Stimulated activated CD4-positive, alpha-beta T cell treated with anti-CD3 and anti-CD28 coated beads, Interleukin-12 subunit alpha, Interleukin-12 subunit beta, amount 100 ng/mL, for 4 hours (primary cell): ENCODE data around the gene IFNG.

ENCODE experiments used
- DNase-seq: peaks from one replicate; pipeline ENCODE4 v3.0.0-alpha.2; 2020

IFNG gene

DNA sequence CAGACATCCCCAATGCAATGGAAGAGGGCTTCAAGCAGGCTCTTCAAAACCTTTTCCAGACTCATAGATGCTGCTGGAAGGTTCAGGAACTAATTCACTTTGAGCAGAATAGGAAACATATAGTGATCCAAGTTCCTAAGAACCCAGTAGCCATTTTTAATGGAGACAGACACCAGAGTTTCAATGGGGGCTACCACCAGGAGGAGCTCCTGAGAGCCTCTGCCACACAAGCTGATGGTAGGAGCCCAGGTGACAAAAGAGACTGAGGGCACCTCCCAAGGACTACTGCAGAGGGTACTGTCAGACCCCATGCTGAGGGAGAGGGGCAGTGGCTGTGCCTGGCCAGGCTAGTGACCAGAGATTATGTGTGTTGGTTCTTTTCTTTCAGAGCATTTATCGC lies 45.9 kb downstream of the IFNG start:
- peak; percentile 37 for DNase-seq

DNA sequence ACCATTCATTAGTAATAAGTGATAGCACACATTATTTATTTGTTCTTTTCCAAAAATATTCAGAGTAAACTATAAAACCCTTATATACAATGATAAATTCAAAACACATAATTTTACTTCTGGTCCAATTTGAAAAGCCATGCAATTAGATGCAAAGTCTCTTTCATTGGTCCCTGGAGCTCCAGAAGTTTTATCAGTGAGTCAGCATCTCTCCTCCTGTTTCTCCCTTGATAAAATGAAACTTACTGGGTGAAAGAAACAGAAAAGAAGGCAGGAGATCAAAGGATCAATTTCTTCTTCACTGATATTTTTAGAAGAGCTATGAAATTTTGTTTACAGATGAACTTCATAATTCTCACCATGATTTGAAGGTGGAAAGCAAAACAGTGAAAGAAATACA lies 47.5 kb downstream of the IFNG start:
- no peak for DNase-seq

GRCh38 chr12:68109444-68110217 lies 49.9 kb downstream of the IFNG start:
- DNase-seq: no peak

DNA sequence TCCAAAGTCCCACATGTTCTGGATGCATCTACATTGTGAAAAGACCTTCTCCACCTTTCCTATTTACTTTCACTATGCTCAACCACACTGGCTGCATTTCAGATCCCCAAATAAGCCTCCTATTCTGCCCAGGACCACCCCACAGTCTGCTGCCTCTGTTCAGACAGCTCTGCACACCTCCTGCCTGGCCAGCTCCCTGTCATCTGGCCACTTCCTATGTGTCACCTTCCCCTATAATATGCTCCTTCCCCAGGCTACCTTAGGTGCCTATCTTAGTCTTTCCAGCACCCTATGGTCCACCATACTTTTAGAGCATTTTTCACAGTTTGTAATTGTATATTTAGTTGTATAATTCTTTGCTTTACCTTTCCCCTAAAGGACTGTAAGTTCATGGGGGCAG lies 50.5 kb downstream of the IFNG start:
- no peak for DNase-seq

- DNase-seq: no peak
Measured at GRCh38 chr12:68106660-68107059, 52.9 kb downstream of the IFNG start.

- no peak for DNase-seq
Measured at GRCh38 chr12:68106160-68106559, 53.4 kb downstream of the IFNG start.
